Heart right ventricle (tissue), 16 donors: ENCODE results near the gene OMA1. TPM values are rescaled to one million over a fixed set of nuclear protein-coding genes. Genes with fewer than 3 reads are reported as not detected.

ENCODE experiments used
- ATAC-seq, 8 donors: fragments of 200-7000 bp; cut with Tn5 transposase; one replicate each; pipeline ENCODE4 v1.9.1; 2020; ENCODE audit warnings: mild to moderate bottlenecking in 8 of 8, moderate library complexity in 8 of 8, moderate number of reproducible peaks in 1 of 8
- DNase-seq, 2 donors: peaks; one replicate each; pipeline ENCODE4 v3.0.0-alpha.2; 2020
- H3K27ac ChIP-seq, 10 donors: fragments of 200-600 bp; sonication (generic) in 2 of 10; one replicate each; pipeline versions ENCODE4 v1.5.0 to v1.8.0; 2020 to 2022; ENCODE audit warnings: mild to moderate bottlenecking in 3 of 10
- H3K27me3 ChIP-seq, 7 donors: fragments of 200-600 bp; one replicate each; pipeline ENCODE4 v1.8.0; 2021 to 2022; ENCODE audit warnings: mild to moderate bottlenecking in 2 of 7
- H3K36me3 ChIP-seq, 9 donors: fragments of 200-600 bp; sonication (generic) in 1 of 9; one replicate each; pipeline versions ENCODE4 v1.5.0 to v1.8.0; 2020 to 2022; ENCODE audit warnings: mild to moderate bottlenecking in 2 of 9
- H3K4me1 ChIP-seq, 9 donors: fragments of 200-600 bp; sonication (generic) in 1 of 9; one replicate each; pipeline versions ENCODE4 v1.5.0 to v1.8.0; 2020 to 2022; ENCODE audit warnings: mild to moderate bottlenecking in 4 of 9
- H3K4me3 ChIP-seq, 10 donors: fragments of 200-600 bp; sonication (generic) in 2 of 10; one replicate each; pipeline versions ENCODE4 v1.5.0 to v1.8.0; 2020 to 2022; ENCODE audit warnings: mild to moderate bottlenecking in 7 of 10, moderate library complexity in 2 of 10
- H3K9me3 ChIP-seq, 11 donors: fragments of 200-600 bp in 10 of 11; sonication (generic) in 2 of 11; one replicate each; pipeline versions ENCODE4 v1.5.0 to v1.8.0; 2013 to 2022; ENCODE audit warnings: mild to moderate bottlenecking in 2 of 11, control low read depth in 1 of 11, moderate library complexity in 1 of 11
- CTCF ChIP-seq, 9 donors: fragments of 200-600 bp; sonication (generic) in 2 of 9; IDR thresholded peaks; one replicate each; pipeline versions ENCODE4 v1.5.0 to v1.8.0; 2021 to 2022; ENCODE audit warnings: antibody characterized with exemption in 9 of 9, mild to moderate bottlenecking in 5 of 9, moderate library complexity in 1 of 9
- whole genome bisulfite sequencing, 2 donors: extraction: QIAGEN DNeasy Blood & Tissue Kit; methylation state at CpG; one replicate each; pipeline ENCODE4 v1.1.7; 2013; ENCODE audit warnings: inconsistent platforms in 1 of 2; 5-methylcytosine and 5-hydroxymethylcytosine counted together
- intact Hi-C, 10 donors: fragments of 100-400 bp; cut with DNase I; formaldehyde crosslinking; loops; one replicate each; pipeline versions ENCODE4 v1.11.1 to v1.14.2; 2022
- polyA plus RNA-seq, 2 donors: library from polyadenylated mRNA; stranded (reverse); fragments of 200-250 nt; gene quantifications; one replicate each; pipeline ENCODE4 v1.2.3, GENCODE V29; 2013
- total RNA-seq, 10 donors: library from RNA; stranded (reverse); fragmentation: NEBNext Ultra II Directional in 3 of 10; extraction: Animal tissue kit (Norgen Biotek cat#: 25700) in 3 of 10; gene quantifications; one replicate each; pipeline versions ENCODE4 v1.2.1 to v1.2.4, GENCODE V29; 2021 to 2023
- donor health status: Arrhythmogenic right ventricular cardiomyopathy.
- donor health status: ischemic (EF 13 %, LVEDD 7.1; RV severe dilation, severe dysfunction).
- donor health status: healthy with polysubstance abuse.
- donor health status: DM: no; HTN: yes; CAD: no.
- donor health status: DM: no; HTN: no; CAD: no.
- donor health status: ischemic (EF 25% LVEDD 6.9; RV normal size, moderate dysfunction).
- donor health status: ischemic (EF 25% LVEDD 5.7; RV mildly dilated, moderate dysfunction).
- donor health status: healthy.
- donor health status: DM: yes; HTN: yes; CAD: no.
- donor health status: Ischemic cardiomyopathy.
- donor health status: ischemic (EF 35%, LVEDD 5.7; RV mildly dilated, moderate dysfunction).
- donor health status: nonischemic (EF 11% LVEDD 7.7; RV severe dilation, severe dysfunction).
- donor health status: DM: yes; HTN: yes; CAD: no.
- donor health status: PGD.
- donor health status: ischemic (EF 29% LVEDD 5.4; RV normal size, mild dysfunction).
- donor health status: nonischemic (EF 23%, LVEDD 6.1; RV moderate dilation, normal function).

The OMA1 gene
- total and polyA plus RNA-seq, 12 donors: 8.2 to 50.9 (median 34.1) TPM

- 94% methylated on average over 5 of the region's 5 CpGs for WGBS, 2 donors
- DNase-seq: no peak
- H3K4me1 ChIP-seq: peaks cover 0 to 3% (median 0%) of the 10 kb centered on the region in 9 donors
- no peak for ATAC-seq
- peaks cover 0 to 29% (median 0%) of the 10 kb centered on the region in 9 donors for H3K36me3 ChIP-seq
- TF ChIP-seq CTCF (IDR thresholded peaks at IDR 0.05): no peak
- H3K4me3 ChIP-seq: no peak overlapping the region
- intact Hi-C loops: no loop called here
- H3K9me3 ChIP-seq: peaks cover 0 to 14% (median 0%) of the 10 kb centered on the region in 11 donors
- H3K27me3 ChIP-seq: no peaks in the 10 kb centered on the region
- H3K27ac ChIP-seq: no peak overlapping the region
These were observed 59.5 kb downstream of the OMA1 start for GRCh38 chr1:58487002-58487401.

- DNase-seq (no peak), ATAC-seq (no peak)
- Histone ChIP-seq H3K27me3 (no peaks in the 10 kb centered on the region), H3K36me3 (peaks cover 0 to 44% (median 0%) of the 10 kb centered on the region in 9 donors), H3K9me3 (no peaks in the 10 kb centered on the region), H3K27ac (no peak overlapping the region), H3K4me3 (no peak overlapping the region), H3K4me1 (peaks cover 0 to 3% (median 0%) of the 10 kb centered on the region in 9 donors)
- intact Hi-C loops: no loop called here
- 95 to 97% methylated on average over 2 of the region's 2 CpGs for WGBS, 2 donors
- no peak for TF ChIP-seq CTCF (IDR thresholded peaks at IDR 0.05)
These were observed 64.6 kb downstream of the OMA1 start for GRCh38 chr1:58481962-58482361.

GRCh38 chr1:58480191-58480590, 66.3 kb downstream of the OMA1 start:
- ATAC-seq: no peak
- peaks cover 0 to 41% (median 0%) of the 10 kb centered on the region in 9 donors for H3K36me3 ChIP-seq
- whole genome bisulfite sequencing, 2 donors: 81 to 83% methylated on average over 2 of the region's 2 CpGs
- H3K27ac ChIP-seq: no peak overlapping the region
- no peak overlapping the region for H3K4me3 ChIP-seq
- no peaks in the 10 kb centered on the region for H3K27me3 ChIP-seq
- DNase-seq: no peak
- H3K4me1 ChIP-seq: peaks cover 0 to 3% (median 0%) of the 10 kb centered on the region in 9 donors
- intact Hi-C loops: no loop called here
- no peaks in the 10 kb centered on the region for H3K9me3 ChIP-seq
- TF ChIP-seq CTCF (IDR thresholded peaks at IDR 0.05): no peak

DNA sequence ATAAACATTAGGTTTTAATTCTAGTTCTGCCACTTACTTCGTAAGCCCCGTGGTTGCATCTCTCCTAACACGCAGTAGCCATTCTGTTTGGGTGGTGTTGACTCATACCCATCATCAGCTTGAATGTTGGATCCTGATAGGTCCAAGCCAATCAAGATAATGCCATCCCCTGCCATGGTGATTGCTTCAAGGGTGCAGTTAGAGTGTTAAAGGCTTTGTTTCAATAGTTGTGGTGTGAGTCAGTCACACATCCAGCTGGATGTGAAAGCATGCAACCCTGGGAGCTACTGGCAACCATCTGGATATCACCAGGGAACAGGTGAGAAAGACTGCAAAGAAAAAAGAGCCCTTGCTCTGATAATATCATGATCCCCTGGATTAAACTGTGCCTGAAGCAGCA, 69.1 kb downstream of the OMA1 start:
- Histone ChIP-seq H3K4me3 (no peak overlapping the region), H3K27me3 (no peaks in the 10 kb centered on the region), H3K4me1 (no peaks in the 10 kb centered on the region), H3K9me3 (no peaks in the 10 kb centered on the region), H3K36me3 (peaks cover 0 to 31% (median 0%) of the 10 kb centered on the region in 9 donors), H3K27ac (no peak overlapping the region)
- no peak for TF ChIP-seq CTCF (IDR thresholded peaks at IDR 0.05)
- intact Hi-C loops: no loop called here
- 95% methylated on average over 3 of the region's 3 CpGs for WGBS, 2 donors
- ATAC-seq: no peak
- DNase-seq: no peak
